Activated CD4-positive, alpha-beta T cell treated with anti-CD3 and anti-CD28 coated beads for 36 hours (primary cell): ENCODE measurements around the gene WDR64. TPM values are rescaled to one million over a fixed set of nuclear protein-coding genes. Genes with fewer than 3 reads are reported as not detected.

Experiments
- ATAC-seq: fragments of 200-7000 bp; cut with Tn5 transposase; one replicate; pipeline ENCODE4 v1.10.0; 2021; ENCODE audit warnings: mild to moderate bottlenecking, moderate library complexity
- CTCF ChIA-PET: fragments of 350-600 bp; sonication (Branson Sonifier 250); formaldehyde crosslinking; loops from one replicate; lab custom pipeline; 2021; ENCODE audit warnings: antibody characterized with exemption; lab: Charles Lee
- POLR2A ChIA-PET: fragments of 350-600 bp; sonication (Branson Sonifier 250); formaldehyde crosslinking; loops from one replicate; lab custom pipeline; 2021; ENCODE audit warnings: antibody characterized with exemption, inconsistent platforms; lab: Charles Lee
- DNase-seq: peaks from one replicate; pipeline ENCODE4 v3.0.0-alpha.2; 2020
- H3K27ac Mint-ChIP-seq: one replicate; pipeline ENCODE4 v1.8.0; 2021; ENCODE audit warnings: mixed read lengths
- H3K27me3 Mint-ChIP-seq: one replicate; pipeline ENCODE4 v1.8.0; 2021; ENCODE audit warnings: mixed read lengths
- H3K36me3 Mint-ChIP-seq: one replicate; pipeline ENCODE4 v1.8.0; 2021; ENCODE audit warnings: low read depth, mixed read lengths
- H3K4me1 Mint-ChIP-seq: one replicate; pipeline ENCODE4 v1.8.0; 2021; ENCODE audit warnings: mixed read lengths
- H3K4me3 Mint-ChIP-seq: one replicate; pipeline ENCODE4 v1.8.0; 2021; ENCODE audit warnings: mild to moderate bottlenecking, moderate library complexity, mixed read lengths
- H3K9me3 Mint-ChIP-seq: one replicate; pipeline ENCODE4 v1.8.0; 2021; ENCODE audit warnings: low read depth, mixed read lengths
- intact Hi-C, 2 experiments: fragments of 100-400 bp; cut with DNase I in 1 of 2; cut with micrococcal nuclease in 1 of 2; formaldehyde crosslinking; loops; one replicate each; pipeline versions ENCODE4 v1.14.2 to v1.15.1; 2022 to 2024; cut with DNase I, micrococcal nuclease
- total RNA-seq, 2 experiments: library from RNA; stranded (reverse); gene quantifications; one replicate each; pipeline ENCODE4 v1.2.3, GENCODE V29; 2021

Gene WDR64
- total RNA-seq, 2 experiments from 2014 or later = not detected

DNA sequence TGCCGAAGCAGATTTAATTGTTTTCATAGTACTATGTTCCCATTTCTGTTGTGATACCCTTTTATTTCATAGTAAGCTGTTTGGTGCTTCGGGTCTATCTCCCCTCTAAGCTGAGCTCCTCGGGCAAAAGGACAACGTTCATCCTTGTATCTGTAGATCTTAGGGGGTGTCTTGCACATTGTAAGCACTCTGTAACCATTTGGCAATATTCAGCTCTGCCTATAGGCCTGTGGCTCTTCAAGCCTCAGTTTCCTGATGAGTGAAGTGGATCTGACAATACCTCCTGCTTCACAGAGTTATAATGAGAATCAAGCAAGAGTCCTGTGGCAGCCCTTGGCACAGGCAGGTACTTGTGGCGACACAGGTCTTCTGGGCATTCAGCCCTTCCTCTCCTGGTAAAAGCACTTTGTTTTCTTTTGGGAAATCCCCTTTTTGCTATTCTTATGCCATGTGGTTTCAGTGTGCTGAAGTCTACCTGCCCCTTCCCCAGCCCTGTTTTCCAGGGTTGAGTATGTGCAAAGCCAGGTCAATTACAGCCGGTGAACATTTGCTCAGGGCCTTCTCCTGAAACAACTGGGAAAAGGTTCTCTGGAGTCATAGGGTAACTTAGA is 187.4 kb downstream of the WDR64 start:
- no peak overlapping the region for H3K4me3 Mint-ChIP-seq
- intact Hi-C loops = no loop called here
- POLR2A ChIA-PET = no interaction called here
- CTCF ChIA-PET = interaction anchor here (0.7 to 1.7 kb wide), 3 partner anchors 212 to 327 kb away, joined by 3 to 9 read pairs (median 3); no protein-coding TSS in a partner anchor
- no peak for ATAC-seq
- no peak overlapping the region for H3K27ac Mint-ChIP-seq
- DNase-seq = no peak
- no peaks in the 10 kb centered on the region for H3K36me3 Mint-ChIP-seq
- H3K27me3 Mint-ChIP-seq = peaks cover 6% of the 10 kb centered on the region
- peaks cover 2% of the 10 kb centered on the region for H3K4me1 Mint-ChIP-seq
- H3K9me3 Mint-ChIP-seq = no peaks in the 10 kb centered on the region

DNA sequence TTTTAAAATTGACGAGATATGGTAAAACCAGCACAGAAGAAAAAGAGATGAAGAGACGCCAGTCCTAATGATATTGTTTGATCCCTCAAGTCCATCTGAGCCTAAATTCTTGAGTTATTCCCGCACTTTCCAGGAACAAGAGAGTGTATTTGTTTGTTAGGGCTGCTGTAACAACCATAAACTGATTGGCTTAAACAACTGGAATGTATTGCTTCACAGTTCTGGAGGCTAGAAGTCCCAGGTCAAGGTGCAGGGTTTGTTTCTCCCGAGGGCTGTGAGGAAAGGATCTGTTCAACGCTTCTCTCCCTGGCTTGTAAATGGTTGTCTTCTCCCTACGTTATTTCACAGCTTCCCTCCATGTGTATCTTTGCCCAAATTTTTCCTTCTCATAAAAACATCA is 188.1 kb downstream of the WDR64 start:
- ChIA-PET CTCF (interaction anchor here (0.8 to 1.0 kb wide), 2 partner anchors 164 to 213 kb away, joined by 3 read pairs; no protein-coding TSS in a partner anchor), POLR2A (no interaction called here)
- no peak for ATAC-seq
- no peak overlapping the region for H3K4me3 Mint-ChIP-seq
- DNase-seq = no peak
- H3K36me3 Mint-ChIP-seq = no peaks in the 10 kb centered on the region
- no peak overlapping the region for H3K27ac Mint-ChIP-seq
- H3K4me1 Mint-ChIP-seq = peaks cover 2% of the 10 kb centered on the region
- H3K27me3 Mint-ChIP-seq = peaks cover 6% of the 10 kb centered on the region
- H3K9me3 Mint-ChIP-seq = no peaks in the 10 kb centered on the region
- intact Hi-C loops = no loop called here

DNA sequence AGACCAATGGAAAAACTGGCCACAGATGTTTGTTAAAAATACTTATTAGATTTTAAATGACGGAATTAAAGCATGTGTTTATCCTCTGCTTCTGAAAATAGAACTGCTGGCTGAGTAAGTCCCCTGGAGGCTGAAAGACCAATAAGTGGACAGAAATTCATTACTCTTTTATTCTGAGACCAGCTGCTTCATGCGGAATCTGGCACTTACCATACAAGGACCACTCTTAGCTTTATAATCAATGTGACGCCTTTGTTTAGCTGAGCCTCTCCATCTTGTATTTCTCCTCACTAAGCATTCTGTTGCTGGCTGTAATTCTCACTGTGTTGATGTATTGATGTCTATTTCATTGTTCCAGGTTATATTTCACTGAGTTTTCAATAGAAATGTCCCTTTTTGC is 189.6 kb downstream of the WDR64 start:
- ChIA-PET CTCF (interaction anchor here (1.5 kb wide), 1 partner anchor 215 kb away, joined by 4 read pairs; no protein-coding TSS in a partner anchor), POLR2A (interaction anchor here (1.6 kb wide), 1 partner anchor 10 kb away, joined by 3 read pairs; no protein-coding TSS in a partner anchor)
- H3K27ac Mint-ChIP-seq = no peak overlapping the region
- ATAC-seq (no peak), DNase-seq (no peak)
- H3K4me1 Mint-ChIP-seq = peaks cover 2% of the 10 kb centered on the region
- H3K9me3 Mint-ChIP-seq = no peaks in the 10 kb centered on the region
- no peaks in the 10 kb centered on the region for H3K36me3 Mint-ChIP-seq
- no peak overlapping the region for H3K4me3 Mint-ChIP-seq
- intact Hi-C loops = no loop called here
- peaks cover 3% of the 10 kb centered on the region for H3K27me3 Mint-ChIP-seq

DNA sequence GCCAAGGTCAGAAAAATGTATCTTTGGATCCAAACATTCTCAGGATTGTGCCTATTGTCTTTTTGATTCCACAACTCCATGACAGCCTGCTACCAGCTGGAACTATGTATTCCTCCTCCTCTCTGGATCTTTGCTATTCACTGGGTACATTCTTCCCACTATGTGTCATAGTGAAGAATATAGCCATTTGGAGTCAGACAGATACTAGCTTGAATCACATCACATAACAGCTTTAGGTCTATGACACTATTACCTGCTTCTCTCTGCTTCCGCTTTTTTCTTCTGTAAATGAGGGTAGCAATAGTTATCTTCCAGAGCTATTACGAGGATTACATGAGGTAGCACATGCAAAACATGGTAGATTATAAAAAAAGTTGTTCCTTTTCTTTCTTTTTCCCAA is 190.5 kb downstream of the WDR64 start:
- Mint-ChIP-seq H3K4me1 (peaks cover 9% of the 10 kb centered on the region), H3K27me3 (peaks cover 3% of the 10 kb centered on the region), H3K4me3 (no peak overlapping the region), H3K36me3 (no peaks in the 10 kb centered on the region), H3K9me3 (no peaks in the 10 kb centered on the region), H3K27ac (no peak overlapping the region)
- ATAC-seq (no peak), DNase-seq (no peak)
- CTCF ChIA-PET = interaction anchor here (0.6 to 1.5 kb wide), 3 partner anchors 61 to 349 kb away, joined by 4 read pairs; no protein-coding TSS in a partner anchor
- intact Hi-C loops = no loop called here
- POLR2A ChIA-PET = interaction anchor here (0.7 to 1.6 kb wide), 2 partner anchors 9 to 26 kb away, joined by 3 read pairs; no protein-coding TSS in a partner anchor

DNA sequence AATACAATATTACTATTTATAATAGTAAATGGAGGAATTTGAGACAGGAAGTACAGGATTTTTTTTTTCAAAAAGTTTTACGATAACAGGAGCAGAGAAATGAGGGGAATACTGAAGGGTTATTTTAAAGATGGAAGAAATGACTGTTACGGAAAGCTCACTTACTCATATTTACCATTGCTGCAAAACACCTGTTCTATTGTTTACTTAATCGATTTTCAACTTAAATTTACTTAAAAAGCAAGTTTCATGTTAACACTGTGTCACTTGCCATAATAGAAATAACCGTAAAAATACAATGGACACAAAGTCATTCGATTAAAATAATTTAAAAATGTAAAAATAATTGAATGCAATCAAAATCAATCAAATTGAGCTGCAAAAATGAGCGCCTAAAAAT is 192.5 kb downstream of the WDR64 start:
- POLR2A ChIA-PET = no interaction called here
- intact Hi-C loops = no loop called here
- no peak for DNase-seq
- CTCF ChIA-PET = interaction anchor here (0.7 to 1.0 kb wide), 3 partner anchors 12 to 23 kb away, joined by 3 read pairs; no protein-coding TSS in a partner anchor
- H3K27ac Mint-ChIP-seq = no peak overlapping the region
- ATAC-seq = no peak
- peaks cover 12% of the 10 kb centered on the region for H3K4me1 Mint-ChIP-seq
- H3K36me3 Mint-ChIP-seq = peaks cover 12% of the 10 kb centered on the region
- peaks cover 3% of the 10 kb centered on the region for H3K27me3 Mint-ChIP-seq
- H3K9me3 Mint-ChIP-seq = no peaks in the 10 kb centered on the region
- H3K4me3 Mint-ChIP-seq = no peak overlapping the region

DNA sequence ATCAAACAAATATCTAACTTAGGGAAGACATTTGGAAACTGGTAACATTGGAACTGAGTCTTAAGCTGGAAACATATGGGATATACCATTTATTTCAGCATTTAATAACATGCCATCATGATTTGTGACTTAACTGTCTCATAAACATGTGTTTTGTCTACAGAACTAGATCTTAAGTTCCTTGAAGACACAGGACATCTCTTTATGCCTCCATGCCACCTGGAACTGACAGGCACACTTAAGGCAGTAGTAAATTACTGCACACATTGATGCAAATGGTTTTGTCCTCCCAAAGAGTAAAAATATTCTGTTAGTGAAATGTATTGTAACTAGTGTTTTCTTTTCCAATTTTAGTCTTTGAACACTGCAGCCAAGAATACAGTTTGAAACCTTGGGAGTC is 194.3 kb downstream of the WDR64 start:
- intact Hi-C loops = loop anchor here (5.0 kb wide), 6 partner anchors 129 to 1411 kb away; partner anchors contain the start of genes CEP170 (in 1 of the 2), KMO (in 1 of the 2), MAP1LC3C (in 1 of the 2) and SDCCAG8 (in 1 of the 2)
- CTCF ChIA-PET = interaction anchor here (0.6 to 1.1 kb wide), 2 partner anchors 252 to 295 kb away, joined by 3 to 4 read pairs; no protein-coding TSS in a partner anchor
- DNase-seq (no peak), ATAC-seq (no peak)
- H3K9me3 Mint-ChIP-seq = no peaks in the 10 kb centered on the region
- POLR2A ChIA-PET = no interaction called here
- peaks cover 3% of the 10 kb centered on the region for H3K27me3 Mint-ChIP-seq
- no peak overlapping the region for H3K4me3 Mint-ChIP-seq
- H3K36me3 Mint-ChIP-seq = peaks cover 21% of the 10 kb centered on the region
- no peak overlapping the region for H3K27ac Mint-ChIP-seq
- H3K4me1 Mint-ChIP-seq = peaks cover 14% of the 10 kb centered on the region

DNA sequence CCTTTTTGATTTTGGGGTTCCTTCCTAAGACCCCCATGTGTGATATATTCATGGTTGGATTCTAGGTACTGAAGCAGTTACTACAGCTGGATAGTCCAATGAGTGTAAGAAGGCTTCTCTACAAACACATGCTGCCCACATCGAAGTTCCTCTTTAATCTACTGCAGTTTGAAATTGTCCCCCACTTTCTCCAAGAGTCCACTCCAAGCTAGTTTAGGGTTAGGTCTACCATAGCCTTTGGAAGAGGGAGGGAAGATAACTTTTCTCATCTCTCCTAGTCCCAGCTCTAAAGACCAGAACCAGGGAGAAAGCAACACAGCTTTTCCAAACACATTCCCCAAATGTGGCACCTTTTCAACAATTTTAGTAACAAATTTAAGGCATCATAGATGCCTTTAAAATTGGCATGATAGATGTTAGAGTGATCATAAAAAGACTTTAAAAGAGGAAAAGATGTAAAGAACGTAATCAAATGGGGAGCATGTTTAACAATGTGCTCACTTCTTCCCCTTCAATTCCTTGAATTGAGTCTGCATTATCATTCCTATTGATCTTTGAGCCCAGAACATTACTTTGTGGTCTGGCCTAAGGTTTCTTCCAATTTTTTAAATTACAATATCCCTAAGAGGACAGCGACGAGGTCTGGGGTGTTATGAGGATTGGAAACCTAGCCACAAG is 194.9 kb downstream of the WDR64 start:
- Mint-ChIP-seq H3K9me3 (no peaks in the 10 kb centered on the region), H3K4me1 (peaks cover 14% of the 10 kb centered on the region), H3K27ac (peak overlapping the region; percentile 99), H3K27me3 (peaks cover 3% of the 10 kb centered on the region), H3K4me3 (peak overlapping the region; percentile 99), H3K36me3 (peaks cover 26% of the 10 kb centered on the region)
- ChIA-PET POLR2A (interaction anchor here (0.6 to 1.5 kb wide), 2 partner anchors 12 to 207 kb away, joined by 3 to 4 read pairs; partner anchors contain the start of genes CHML and OPN3), CTCF (interaction anchor here (0.6 to 1.5 kb wide), 9 partner anchors 8 to 1466 kb away, joined by 3 to 8 read pairs (median 3); partner anchors contain the start of gene FH)
- intact Hi-C loops = loop anchor here (1.0 to 5.0 kb wide), 9 partner anchors 130 to 1410 kb away; partner anchors contain the start of genes FH (in 2 of the 2), CEP170 (in 1 of the 2), KMO (in 1 of the 2) and MAP1LC3C (in 1 of the 2)
- no peak for DNase-seq
- no peak for ATAC-seq

DNA sequence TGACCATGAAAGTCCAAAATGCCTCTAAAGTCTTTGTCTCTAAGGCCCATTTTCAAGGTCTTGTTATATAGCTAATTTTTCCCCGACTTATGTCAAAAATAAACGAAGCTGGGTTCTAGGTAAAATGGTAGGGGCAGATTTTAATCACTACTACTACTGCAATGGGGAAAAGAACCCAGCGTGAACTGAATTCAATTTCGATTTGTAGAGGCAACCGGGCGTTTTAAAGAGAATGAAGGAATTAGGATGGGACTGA is 195.4 kb downstream of the WDR64 start:
- intact Hi-C loops = loop anchor here (1.0 to 5.0 kb wide), 9 partner anchors 130 to 1410 kb away; partner anchors contain the start of genes FH (in 2 of the 2), CEP170 (in 1 of the 2), KMO (in 1 of the 2) and MAP1LC3C (in 1 of the 2)
- CTCF ChIA-PET = interaction anchor here (0.6 to 1.5 kb wide), 9 partner anchors 9 to 1467 kb away, joined by 3 to 8 read pairs (median 3); partner anchors contain the start of gene FH
- H3K4me1 Mint-ChIP-seq = peaks cover 14% of the 10 kb centered on the region
- no peak for ATAC-seq
- H3K4me3 Mint-ChIP-seq = peak overlapping the region; percentile 99
- no peak for DNase-seq
- POLR2A ChIA-PET = interaction anchor here (0.6 to 1.5 kb wide), 3 partner anchors 12 to 264 kb away, joined by 3 to 4 read pairs (median 3); partner anchors contain the start of genes CHML and OPN3
- peaks cover 30% of the 10 kb centered on the region for H3K36me3 Mint-ChIP-seq
- peak overlapping the region; percentile 99 for H3K27ac Mint-ChIP-seq
- H3K27me3 Mint-ChIP-seq = peaks cover 3% of the 10 kb centered on the region
- H3K9me3 Mint-ChIP-seq = no peaks in the 10 kb centered on the region

DNA sequence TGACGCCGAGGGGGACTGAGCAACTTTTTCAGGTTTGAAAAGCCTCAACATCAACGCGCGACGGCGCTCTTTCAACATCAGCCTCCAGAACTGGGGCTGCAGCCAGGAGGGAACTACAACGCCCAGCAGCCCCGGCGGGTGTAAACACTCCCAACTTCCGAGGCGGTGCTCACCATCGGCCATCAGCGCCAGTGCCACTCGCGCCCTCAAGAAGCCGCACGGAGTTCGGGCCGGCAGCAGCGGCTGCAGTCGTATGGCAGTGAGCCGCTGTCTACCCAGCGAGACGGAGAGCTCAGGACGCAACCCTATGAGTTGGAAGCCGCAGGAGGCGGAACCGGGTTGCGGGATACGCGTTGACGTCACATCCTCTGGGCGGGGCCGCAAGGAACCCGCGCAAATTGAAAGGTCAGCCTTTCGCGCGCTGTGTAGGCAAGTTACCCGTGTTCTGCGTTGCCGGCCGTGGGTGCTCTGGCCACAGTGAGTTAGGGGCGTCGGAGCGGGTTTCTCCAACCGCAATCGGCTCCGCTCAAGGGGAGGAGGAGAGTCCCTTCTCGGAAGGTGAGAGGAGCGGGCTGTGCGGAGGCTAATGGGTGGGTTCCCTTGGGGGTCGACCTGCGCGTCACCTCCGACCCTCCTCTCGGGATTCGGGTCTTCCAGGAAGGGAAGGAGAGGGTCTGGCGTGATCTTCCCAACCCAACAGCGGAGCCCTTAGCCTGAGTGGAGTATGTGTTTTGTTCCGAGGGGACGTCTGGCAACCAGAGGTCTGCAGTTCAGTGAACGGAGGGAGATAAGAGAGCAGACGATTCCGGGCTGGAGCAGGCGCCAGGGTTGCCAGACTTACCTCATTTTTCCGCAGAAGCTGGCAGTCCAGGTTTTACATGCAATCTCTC is 196.0 kb downstream of the WDR64 start, which contains the start of gene EXO1:
Gene EXO1, plus strand, starts transcription at position 409 of the 890 bp plus-strand sequence. CDS start 2,222 bp downstream, outside the sequence.
- H3K36me3 Mint-ChIP-seq = peaks cover 31% of the 10 kb centered on the region
- intact Hi-C loops = loop anchor here (1.0 to 5.0 kb wide), 12 partner anchors 131 to 1409 kb away; partner anchors contain the start of genes CHML (in 2 of the 2), FH (in 2 of the 2), OPN3 (in 2 of the 2) and CEP170 (in 1 of the 2)
- ATAC-seq = peak; percentile 97
- no peaks in the 10 kb centered on the region for H3K9me3 Mint-ChIP-seq
- ChIA-PET POLR2A (interaction anchor here (0.6 to 1.5 kb wide), 3 partner anchors 11 to 265 kb away, joined by 3 to 4 read pairs (median 3); partner anchors contain the start of genes CHML and OPN3), CTCF (interaction anchor here (0.7 to 1.5 kb wide), 8 partner anchors 9 to 1467 kb away, joined by 3 to 8 read pairs (median 4); partner anchors contain the start of gene FH)
- no peaks in the 10 kb centered on the region for H3K27me3 Mint-ChIP-seq
- H3K27ac Mint-ChIP-seq = peak within 1 kb of the TSS; percentile 99
- peak within 1 kb of the TSS; percentile 99 for H3K4me3 Mint-ChIP-seq
- peaks cover 14% of the 10 kb centered on the region for H3K4me1 Mint-ChIP-seq
- peak; percentile 95 for DNase-seq
